ENCODE data around the gene CDRT15L2.
"Not testable (repeated sequence)": the region's sequence is repeated elsewhere in the genome, so short reads cannot be mapped to it uniquely, and the experiment has no call there.

The CDRT15L2 gene

GRCh38 chr17:20562587-20562986, 16.9 kb upstream of the CDRT15L2 start:
- DNase-seq (ENCODE audit: low read depth) = no peak
- TF ChIP-seq MYC (IDR thresholded peaks at IDR 0.05; ENCODE audit: low read depth, low read length) = no peak
- no peak for TF ChIP-seq CTCF (IDR thresholded peaks at IDR 0.05; ENCODE audit: low read depth, low read length)
- no peak for TF ChIP-seq POLR2A (IDR thresholded peaks at IDR 0.05; ENCODE audit: extremely low read depth, insufficient read length)
- no peak for TF ChIP-seq MAX (IDR thresholded peaks at IDR 0.05; ENCODE audit: low read depth, low read length)

GRCh38 chr17:20565245-20565644, 14.3 kb upstream of the CDRT15L2 start:
- DNase-seq (ENCODE audit: low read depth); H3K4me3 ChIP-seq (ENCODE audit: low read depth, low read length): not testable (repeated sequence)

More at GRCh38 chr17:20562587-20562986, 16.9 kb upstream of the CDRT15L2 start:
- H3K4me3 ChIP-seq (ENCODE audit: low read depth, low read length) = no peak overlapping the region

GRCh38 chr17:20565711-20566110, 13.8 kb upstream of the CDRT15L2 start:
- TF ChIP-seq POLR2A (IDR thresholded peaks at IDR 0.05; ENCODE audit: extremely low read depth, insufficient read length) = no peak
- TF ChIP-seq MAX (IDR thresholded peaks at IDR 0.05; ENCODE audit: low read depth, low read length) = no peak
- TF ChIP-seq CTCF (IDR thresholded peaks at IDR 0.05; ENCODE audit: low read depth, low read length) = no peak
- no peak for TF ChIP-seq MYC (IDR thresholded peaks at IDR 0.05; ENCODE audit: low read depth, low read length)
- no peak overlapping the region for H3K4me3 ChIP-seq (ENCODE audit: low read depth, low read length)
- no peak for DNase-seq (ENCODE audit: low read depth)

GRCh38 chr17:20566736-20567135, 12.8 kb upstream of the CDRT15L2 start:
- DNase-seq (ENCODE audit: low read depth) = not testable (repeated sequence)

GRCh38 chr17:20567421-20567820, 12.1 kb upstream of the CDRT15L2 start:
- not testable (repeated sequence) for H3K4me3 ChIP-seq (ENCODE audit: low read depth, low read length)
- DNase-seq (ENCODE audit: low read depth) = peak; percentile 19

More at GRCh38 chr17:20566736-20567135, 12.8 kb upstream of the CDRT15L2 start:
- not testable (repeated sequence) for H3K4me3 ChIP-seq (ENCODE audit: low read depth, low read length)

GRCh38 chr17:20568604-20569003, 10.9 kb upstream of the CDRT15L2 start:
- DNase-seq (ENCODE audit: low read depth); H3K4me3 ChIP-seq (ENCODE audit: low read depth, low read length): not testable (repeated sequence)

- not testable (repeated sequence) for DNase-seq (ENCODE audit: low read depth); H3K4me3 ChIP-seq (ENCODE audit: low read depth, low read length)
Measured at GRCh38 chr17:20571653-20572052, 7.9 kb upstream of the CDRT15L2 start.

- DNase-seq (ENCODE audit: low read depth); H3K4me3 ChIP-seq (ENCODE audit: low read depth, low read length): not testable (repeated sequence)
Measured at GRCh38 chr17:20573216-20573615, 6.3 kb upstream of the CDRT15L2 start.

GRCh38 chr17:20575071-20575470, 4.5 kb upstream of the CDRT15L2 start:
- H3K4me3 ChIP-seq (ENCODE audit: low read depth, low read length); DNase-seq (ENCODE audit: low read depth): not testable (repeated sequence)

GRCh38 chr17:20583891-20584577, 4.5 kb downstream of the CDRT15L2 start:
- not testable (repeated sequence) for H3K4me3 ChIP-seq (ENCODE audit: low read depth, low read length); DNase-seq (ENCODE audit: low read depth)

- not testable (repeated sequence) for H3K4me3 ChIP-seq (ENCODE audit: low read depth, low read length)
- DNase-seq (ENCODE audit: low read depth) = peak; percentile 29
Measured at GRCh38 chr17:20588744-20589453, 9.4 kb downstream of the CDRT15L2 start.

- H3K4me3 ChIP-seq (ENCODE audit: low read depth, low read length) = not testable (repeated sequence)
Measured at GRCh38 chr17:20589454-20589810, 9.9 kb downstream of the CDRT15L2 start.

GRCh38 chr17:20591040-20591439, 11.5 kb downstream of the CDRT15L2 start:
- H3K4me3 ChIP-seq (ENCODE audit: low read depth, low read length); DNase-seq (ENCODE audit: low read depth): not testable (repeated sequence)

More at GRCh38 chr17:20589454-20589810, 9.9 kb downstream of the CDRT15L2 start:
- DNase-seq (ENCODE audit: low read depth) = not testable (repeated sequence)

GRCh38 chr17:20605568-20605967, 26.0 kb downstream of the CDRT15L2 start:
- DNase-seq (ENCODE audit: low read depth); H3K4me3 ChIP-seq (ENCODE audit: low read depth, low read length): not testable (repeated sequence)

GRCh38 chr17:20609490-20609889, 30.0 kb downstream of the CDRT15L2 start:
- H3K4me3 ChIP-seq (ENCODE audit: low read depth, low read length); DNase-seq (ENCODE audit: low read depth): not testable (repeated sequence)

Data from NB4 (cell line).